SK-N-MC (cell line): Measurements from ENCODE around the gene CYP1A2.
A peak's percentile ranks its signal among the peaks of the same experiment; 100 is the strongest.

Experiments used
- EZH2 ChIP-seq: fragments of 200-600 bp; sonication (generic); IDR thresholded peaks from one replicate; pipeline ENCODE4 v1.6.1; 2017; ENCODE audit warnings: antibody characterized with exemption
- FOXP2 ChIP-seq: optimal IDR thresholded peaks from 2 replicates; pipeline ENCODE3; 2011; ENCODE audit warnings: mild to moderate bottlenecking, moderate library complexity; ENCODE audit not compliant: insufficient read depth; ENCODE audit errors: extremely low read length, control extremely low read depth
- POLR2AphosphoS5 ChIP-seq: IDR thresholded peaks from 2 replicates; pipeline ENCODE4 v1.6.1; 2012; ENCODE audit warnings: mild to moderate bottlenecking, low read depth, low read length, borderline replicate concordance

DNA sequence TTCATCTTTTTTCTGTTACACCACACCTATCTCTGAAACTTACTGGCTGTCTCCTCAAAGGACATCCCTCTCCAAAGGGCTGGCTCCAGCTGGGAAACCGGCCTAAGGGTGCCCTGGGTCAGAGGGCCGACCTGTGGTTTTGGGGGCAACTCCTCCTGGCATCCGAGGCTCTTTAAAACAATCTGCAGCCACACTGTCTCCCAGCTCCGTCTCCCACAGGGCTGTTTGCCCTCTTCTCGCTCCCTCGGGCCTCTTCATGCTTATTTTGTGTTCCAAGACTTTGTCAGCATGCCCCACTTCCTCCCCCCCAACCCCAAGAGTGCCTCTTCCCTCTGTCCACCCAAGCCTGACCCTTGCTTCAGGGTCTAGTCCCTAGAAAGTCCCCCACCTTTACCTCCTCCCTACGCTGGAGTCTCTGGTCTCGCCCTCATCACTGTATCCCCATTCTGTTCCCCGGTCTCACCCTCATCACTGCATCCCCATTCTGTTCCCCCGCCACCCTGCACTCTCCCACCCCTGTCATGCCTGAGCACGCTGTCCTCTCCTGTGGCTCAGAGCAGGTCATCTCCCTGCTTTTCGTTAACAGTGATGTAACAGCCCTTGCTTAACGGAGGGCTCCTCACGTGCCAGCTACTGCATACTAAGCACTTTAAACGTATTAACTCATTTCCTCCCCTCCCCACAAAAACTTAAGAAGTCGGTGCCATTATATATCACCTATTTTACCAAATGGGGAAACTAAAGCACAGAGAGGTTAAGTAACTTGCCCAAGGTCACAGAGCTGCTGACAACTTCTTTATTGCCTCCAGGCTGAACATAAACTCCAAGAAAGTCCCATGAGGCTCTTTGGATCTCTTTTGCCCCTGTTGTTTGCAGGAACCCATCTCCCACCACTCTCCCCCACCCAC is 32.1 kb downstream of the CYP1A2 start:
- TF ChIP-seq EZH2 (no peak), POLR2AphosphoS5 (peak; percentile 43; the same call in 1 of the 2 replicates), FOXP2 (no peak)
